GM12864 (cell line): ENCODE results near the gene SCYGR7.

Experiments used
- DNase-seq: peaks from one replicate; pipeline ENCODE4 v3.0.0-alpha.2; 2011; ENCODE audit warnings: low read depth
- H3K4me3 ChIP-seq: 2 replicates; pipeline ENCODE4 v1.5.1; 2011; ENCODE audit warnings: mild to moderate bottlenecking, low read depth, low read length, control low read depth
- CTCF ChIP-seq: IDR thresholded peaks from 2 replicates; pipeline ENCODE4 v1.5.1; 2011; ENCODE audit warnings: low read depth, mild to moderate bottlenecking, moderate library complexity, low read length, control low read depth, inconsistent platforms; ENCODE audit errors: missing control alignments

Gene SCYGR7

GRCh38 chr2:227728035-227728434 is at the start of gene SCYGR7:
Gene SCYGR7 (plus strand): TSS chr2:227728335. CDS start chr2:227728335, 0 bp downstream.
- no peak for TF ChIP-seq CTCF
- no peak within 1 kb of the TSS for H3K4me3 ChIP-seq
- DNase-seq: no peak

GRCh38 chr2:227684258-227684657 is 43.9 kb upstream of the SCYGR7 start:
- no peak for TF ChIP-seq CTCF
- no peak for DNase-seq

GRCh38 chr2:227687189-227687588 is 40.9 kb upstream of the SCYGR7 start:
- no peak for DNase-seq
- no peak for TF ChIP-seq CTCF
- no peak overlapping the region for H3K4me3 ChIP-seq

More at GRCh38 chr2:227684258-227684657, 43.9 kb upstream of the SCYGR7 start:
- no peak overlapping the region for H3K4me3 ChIP-seq

DNA sequence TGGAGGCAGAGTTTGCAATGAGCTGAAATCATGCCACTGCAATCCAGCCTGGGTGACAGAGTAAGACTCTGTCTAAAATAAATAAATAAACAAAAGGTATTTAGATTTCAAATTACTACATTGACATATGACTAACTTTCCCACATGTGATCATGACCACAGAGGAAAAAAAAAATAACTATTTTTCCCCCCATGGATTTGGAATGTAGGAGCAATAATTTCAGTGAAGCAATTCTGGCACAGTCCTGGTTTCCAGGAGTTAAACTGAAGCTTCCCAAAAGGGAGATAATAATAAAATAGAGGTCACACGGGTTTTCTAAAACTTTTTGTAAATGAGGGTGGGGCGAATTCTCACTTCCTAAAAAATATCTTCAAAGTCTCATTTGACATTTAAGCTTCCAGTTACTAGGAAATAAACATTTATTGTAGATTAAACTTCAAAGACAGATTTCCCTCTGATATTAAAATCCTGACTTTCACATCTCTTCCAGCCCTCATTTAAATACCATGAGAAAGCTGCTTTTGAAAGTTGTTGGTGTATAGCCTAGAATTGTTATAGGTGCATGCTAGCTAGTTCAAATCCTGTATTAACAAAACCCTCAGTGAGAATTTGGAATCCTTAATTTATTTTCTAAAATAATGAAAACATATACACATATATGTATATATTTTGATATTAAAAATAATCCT is 31.0 kb upstream of the SCYGR7 start:
- TF ChIP-seq CTCF: no peak
- H3K4me3 ChIP-seq: no peak overlapping the region
- DNase-seq: no peak

- no peak for TF ChIP-seq CTCF
- DNase-seq: no peak
These were observed 26.6 kb upstream of the SCYGR7 start for GRCh38 chr2:227701556-227701955.

DNA sequence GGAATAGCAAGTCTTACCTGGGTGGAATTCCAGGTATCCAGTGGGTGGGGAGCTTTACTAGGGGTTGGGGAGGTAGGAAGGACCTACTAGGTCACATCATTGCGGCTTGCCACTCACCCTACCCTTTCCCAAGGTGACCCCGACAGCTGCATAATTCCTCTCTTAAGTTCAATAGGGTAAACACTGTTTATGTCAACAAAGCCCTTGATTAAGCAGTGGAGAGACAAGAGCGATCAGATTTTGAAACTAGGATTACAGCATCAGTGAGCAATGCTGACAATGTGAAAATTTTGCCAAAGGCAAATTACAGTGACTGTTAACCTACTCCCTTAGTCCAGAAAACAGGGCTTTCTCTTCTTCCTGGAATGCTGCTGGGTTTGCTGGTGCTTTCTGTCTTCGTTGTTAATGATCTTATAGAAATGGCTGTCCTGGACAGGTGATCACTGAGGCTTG is 24.8 kb upstream of the SCYGR7 start:
- DNase-seq: no peak
- TF ChIP-seq CTCF: no peak
- H3K4me3 ChIP-seq: no peak overlapping the region

More at GRCh38 chr2:227701556-227701955, 26.6 kb upstream of the SCYGR7 start:
- H3K4me3 ChIP-seq: no peak overlapping the region

- H3K4me3 ChIP-seq: no peak overlapping the region
- DNase-seq: no peak
- TF ChIP-seq CTCF: no peak
These were observed 24.2 kb upstream of the SCYGR7 start for GRCh38 chr2:227703961-227704360.
